Epithelial cell of proximal tubule (primary cell): ENCODE data around the gene ETV6. TPM values are rescaled to one million over a fixed set of nuclear protein-coding genes. Genes with fewer than 3 reads are reported as not detected.

Experiments used
- DNase-seq: peaks from one replicate; pipeline ENCODE4 v3.0.0-alpha.2; 2011; ENCODE audit warnings: low read depth
- H3K4me3 ChIP-seq: 2 replicates; pipeline ENCODE4 v1.5.1; 2011; ENCODE audit warnings: low read depth, mild to moderate bottlenecking, low read length
- total RNA-seq: library from RNA; depleted of rRNA; stranded (reverse); fragments of >200 nt; gene quantifications from 2 replicates; pipeline ENCODE4 v1.2.3, GENCODE V29; 2015
- TF ChIP-seq, protein P1 (sequence below): conservative IDR thresholded peaks from 2 replicates; pipeline ENCODE4 v1.5.1; 2012; ENCODE audit warnings: low read depth, mild to moderate bottlenecking, low read length

Gene ETV6
- total RNA-seq, 1 donor from 2014 or later: 12.9 TPM

DNA sequence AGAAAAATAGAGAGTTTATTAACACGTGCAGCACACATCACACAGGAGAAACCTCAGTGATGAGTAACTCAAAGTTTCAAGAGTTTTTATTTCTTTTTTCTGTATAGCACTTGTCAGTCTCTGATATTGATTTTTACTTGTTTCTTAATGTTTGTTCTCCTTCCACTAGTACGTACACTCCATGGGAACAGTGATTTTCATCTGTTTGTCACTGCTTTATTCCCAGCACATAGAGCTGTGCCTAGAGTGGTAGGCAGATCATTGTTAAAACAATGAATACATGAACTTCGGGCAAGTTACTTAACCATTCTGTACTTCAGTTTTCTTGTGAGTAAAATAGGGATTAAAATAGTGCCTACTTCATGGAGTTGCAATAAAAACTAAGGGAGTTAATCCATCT lies 46.6 kb downstream of the ETV6 start:
- DNase-seq: no peak
- TF ChIP-seq, protein P1, sequence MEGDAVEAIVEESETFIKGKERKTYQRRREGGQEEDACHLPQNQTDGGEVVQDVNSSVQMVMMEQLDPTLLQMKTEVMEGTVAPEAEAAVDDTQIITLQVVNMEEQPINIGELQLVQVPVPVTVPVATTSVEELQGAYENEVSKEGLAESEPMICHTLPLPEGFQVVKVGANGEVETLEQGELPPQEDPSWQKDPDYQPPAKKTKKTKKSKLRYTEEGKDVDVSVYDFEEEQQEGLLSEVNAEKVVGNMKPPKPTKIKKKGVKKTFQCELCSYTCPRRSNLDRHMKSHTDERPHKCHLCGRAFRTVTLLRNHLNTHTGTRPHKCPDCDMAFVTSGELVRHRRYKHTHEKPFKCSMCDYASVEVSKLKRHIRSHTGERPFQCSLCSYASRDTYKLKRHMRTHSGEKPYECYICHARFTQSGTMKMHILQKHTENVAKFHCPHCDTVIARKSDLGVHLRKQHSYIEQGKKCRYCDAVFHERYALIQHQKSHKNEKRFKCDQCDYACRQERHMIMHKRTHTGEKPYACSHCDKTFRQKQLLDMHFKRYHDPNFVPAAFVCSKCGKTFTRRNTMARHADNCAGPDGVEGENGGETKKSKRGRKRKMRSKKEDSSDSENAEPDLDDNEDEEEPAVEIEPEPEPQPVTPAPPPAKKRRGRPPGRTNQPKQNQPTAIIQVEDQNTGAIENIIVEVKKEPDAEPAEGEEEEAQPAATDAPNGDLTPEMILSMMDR: no peak
- no peak overlapping the region for H3K4me3 ChIP-seq

- TF ChIP-seq, protein P1: no peak
- no peak overlapping the region for H3K4me3 ChIP-seq
- DNase-seq: no peak
These were observed 47.7 kb downstream of the ETV6 start for GRCh38 chr12:11697131-11697530.

DNA sequence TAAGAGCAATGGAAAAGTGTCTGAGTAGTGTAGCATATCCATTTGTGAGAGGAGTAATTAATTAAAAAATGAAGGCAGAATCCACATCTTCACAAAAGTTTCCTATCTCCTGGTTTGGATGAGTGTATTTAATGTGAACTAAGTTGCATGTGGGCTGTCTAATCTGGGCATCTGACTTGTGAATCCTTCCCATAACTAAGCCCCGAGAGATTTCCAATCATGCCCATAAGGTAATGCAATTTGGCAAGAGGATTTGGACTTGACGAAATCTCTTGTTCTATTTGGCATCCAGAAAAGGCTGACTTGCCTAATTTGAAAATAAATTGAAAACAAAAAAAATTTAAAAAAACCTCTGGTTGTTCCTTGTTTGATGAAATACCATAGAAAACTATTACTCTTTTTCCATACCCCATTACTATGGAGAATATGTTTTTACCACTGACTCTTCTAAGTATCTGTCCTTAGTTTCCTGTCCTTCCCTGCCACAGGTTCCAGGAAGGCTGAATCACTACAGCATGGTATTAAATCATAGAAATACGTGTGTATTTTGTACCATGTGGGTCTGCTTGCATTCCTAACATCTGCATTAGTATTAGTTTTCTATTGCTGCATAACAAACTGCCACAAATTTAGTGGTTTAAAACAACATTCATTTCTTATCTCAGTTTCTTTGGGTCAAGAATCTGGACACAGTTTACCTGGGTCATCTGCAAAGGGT lies 48.4 kb downstream of the ETV6 start:
- H3K4me3 ChIP-seq: no peak overlapping the region
- no peak for DNase-seq
- TF ChIP-seq, protein P1: no peak

GRCh38 chr12:11698729-11699128 lies 49.3 kb downstream of the ETV6 start:
- no peak overlapping the region for H3K4me3 ChIP-seq
- TF ChIP-seq, protein P1: no peak
- DNase-seq: no peak

DNA sequence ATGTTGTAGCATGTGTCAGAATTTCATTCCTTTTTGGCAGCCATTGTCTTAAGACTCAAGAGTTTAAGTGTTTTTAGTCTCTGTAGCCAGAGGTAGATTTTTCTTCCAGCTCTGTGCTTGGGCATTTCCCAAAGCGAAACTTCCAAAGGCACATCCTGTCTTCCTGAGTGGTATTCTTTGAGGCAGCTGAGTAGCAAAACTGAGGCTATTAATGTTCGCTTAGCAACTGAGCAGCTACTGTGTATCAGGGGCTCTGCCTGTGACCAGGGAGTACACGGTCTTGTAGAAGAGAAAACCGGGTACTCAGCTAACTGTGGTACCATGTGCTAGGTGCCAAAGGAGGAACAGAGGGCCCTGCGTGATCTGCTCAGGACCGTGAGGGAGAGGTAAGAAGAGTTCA lies 52.0 kb downstream of the ETV6 start:
- no peak overlapping the region for H3K4me3 ChIP-seq
- TF ChIP-seq, protein P1: no peak
- no peak for DNase-seq

DNA sequence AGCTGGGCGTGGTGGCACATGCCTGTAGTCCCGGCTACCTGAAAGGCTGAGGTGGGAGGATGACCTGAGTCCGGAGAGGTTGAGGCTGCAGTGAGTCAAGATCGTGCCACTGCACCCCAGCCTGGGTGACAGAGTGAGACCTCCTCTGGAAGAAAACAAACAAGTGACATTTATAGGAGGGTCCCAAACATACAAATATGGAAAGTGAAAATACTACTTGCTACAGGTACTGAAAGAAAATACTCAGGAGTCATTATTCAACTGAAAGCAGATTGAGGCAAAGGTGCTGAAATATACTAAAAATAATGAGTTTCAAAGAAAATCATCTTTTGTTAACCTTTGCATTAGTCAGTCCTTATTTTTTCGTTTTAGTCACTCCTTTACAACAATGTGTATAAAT lies 53.5 kb downstream of the ETV6 start:
- no peak for DNase-seq

More for the DNA sequence above, 53.5 kb downstream of the ETV6 start:
- no peak overlapping the region for H3K4me3 ChIP-seq
- TF ChIP-seq, protein P1: no peak
